SK-N-SH (cell line): ENCODE results near the gene SRSF2. TPM values are rescaled to one million over a fixed set of nuclear protein-coding genes. Genes with fewer than 3 reads are reported as not detected.

Experiments
- CTCF ChIA-PET: fragments of 300-600, 350-600 bp; formaldehyde crosslinking; extraction: SDS; loops from one replicate; lab custom pipeline; 2021; lab: Yijun Ruan, JAX
- POLR2A ChIA-PET: fragments of 350-600 bp; sonication (Branson Sonifier 250); formaldehyde crosslinking; extraction: SDS; loops from one replicate; lab custom pipeline; 2020; ENCODE audit warnings: antibody characterized with exemption, inconsistent platforms; lab: Yijun Ruan, JAX
- DNase-seq: peaks from one replicate; pipeline ENCODE4 v3.0.0; 2012
- H2AFZ ChIP-seq: fragments of 200-600 bp; sonication (generic); 2 replicates; pipeline ENCODE4 v1.8.1; 2016; ENCODE audit warnings: antibody characterized with exemption, mild to moderate bottlenecking, low read depth
- H3F3A ChIP-seq: fragments of 200-600 bp; sonication (generic); replicated peaks from 2 replicates; pipeline ENCODE3; 2016; ENCODE audit warnings: antibody characterized with exemption, mild to moderate bottlenecking; ENCODE audit not compliant: insufficient read depth
- H3K27ac ChIP-seq, 2 experiments: fragments of 200-500 bp in 1 of 2; fragments of 200-600 bp in 1 of 2; sonication (Bioruptor generic) in 1 of 2; sonication (generic), shearing (Covaris generic) in 1 of 2; 2 replicates each; pipeline versions ENCODE4 v1.5.1 to v1.6.1; 2014 to 2016; ENCODE audit warnings: low read depth in 2 of 2, inconsistent platforms in 1 of 2, low read length in 1 of 2, mild to moderate bottlenecking in 1 of 2, mixed read lengths in 1 of 2
- H3K27me3 ChIP-seq: fragments of 200-600 bp; sonication (generic), shearing (Covaris generic); 2 replicates; pipeline ENCODE4 v1.6.1; 2016; ENCODE audit warnings: mixed run types; ENCODE audit not compliant: insufficient read depth
- H3K36me3 ChIP-seq, 2 experiments: fragments of 200-500 bp in 1 of 2; fragments of 200-600 bp in 1 of 2; sonication (Bioruptor generic) in 1 of 2; sonication (generic) in 1 of 2; replicated peaks in 1 of 2; 2 replicates each; pipeline versions ENCODE3 to v1.5.1; 2014 to 2016; ENCODE audit warnings: low read length in 1 of 2, mild to moderate bottlenecking in 1 of 2; ENCODE audit not compliant: insufficient read depth in 2 of 2, control insufficient read depth in 1 of 2
- H3K4me1 ChIP-seq, 2 experiments: fragments of 200-500 bp in 1 of 2; fragments of 200-600 bp in 1 of 2; sonication (Bioruptor generic) in 1 of 2; sonication (generic), shearing (Covaris generic) in 1 of 2; 2 replicates each; pipeline versions ENCODE4 v1.5.1 to v1.6.1; 2014 to 2016; ENCODE audit warnings: low read depth in 1 of 2, low read length in 1 of 2, mixed run types in 1 of 2; ENCODE audit not compliant: insufficient read depth in 2 of 2, control insufficient read depth in 1 of 2
- H3K4me2 ChIP-seq: fragments of 200-600 bp; sonication (generic), shearing (Covaris generic); 2 replicates; pipeline ENCODE4 v1.6.1; 2017; ENCODE audit warnings: mixed run types
- H3K4me3 ChIP-seq, 2 experiments: fragments of 200-500 bp in 1 of 2; fragments of 200-600 bp in 1 of 2; sonication (Bioruptor generic) in 1 of 2; sonication (generic), shearing (Covaris generic) in 1 of 2; 2 replicates each; pipeline versions ENCODE4 v1.5.1 to v1.8.1; 2014 to 2016; ENCODE audit warnings: low read depth in 2 of 2, inconsistent platforms in 1 of 2, low read length in 1 of 2, mild to moderate bottlenecking in 1 of 2, mixed read lengths in 1 of 2, moderate library complexity in 1 of 2
- H3K79me2 ChIP-seq: fragments of 200-600 bp; sonication (generic); 2 replicates; pipeline ENCODE4 v1.8.1; 2017; ENCODE audit warnings: mild to moderate bottlenecking; ENCODE audit not compliant: insufficient read depth
- H3K9ac ChIP-seq: fragments of 200-600 bp; sonication (generic); 2 replicates; pipeline ENCODE4 v1.6.1; 2017; ENCODE audit warnings: mixed run types
- H3K9me2 ChIP-seq: fragments of 200-600 bp; sonication (generic); 2 replicates; pipeline ENCODE4 v1.6.1; 2017; ENCODE audit warnings: mixed run types
- H3K9me3 ChIP-seq: fragments of 200-600 bp; sonication (generic); 2 replicates; pipeline ENCODE4 v1.6.1; 2017; ENCODE audit warnings: mixed run types, mild to moderate bottlenecking, moderate library complexity
- H4K20me1 ChIP-seq: fragments of 200-600 bp; sonication (generic); 2 replicates; pipeline ENCODE4 v1.6.1; 2017; ENCODE audit warnings: mild to moderate bottlenecking, mixed run types; ENCODE audit not compliant: insufficient read depth
- CHD2 ChIP-seq: fragments of 150-350 bp; IDR thresholded peaks from 2 replicates; pipeline ENCODE4 v1.6.1; 2018; ENCODE audit warnings: low read length; ENCODE audit not compliant: partially characterized antibody
- CTCF ChIP-seq: fragments of 200-600 bp; sonication (generic); IDR thresholded peaks from 2 replicates; pipeline ENCODE4 v1.6.1; 2017; ENCODE audit warnings: antibody characterized with exemption, mild to moderate bottlenecking, moderate library complexity
- ELF1 ChIP-seq: IDR thresholded peaks from 2 replicates; pipeline ENCODE4 v1.4.0; 2012
- EP300 ChIP-seq, 2 experiments: IDR thresholded peaks; 2 replicates each; pipeline versions ENCODE4 v1.4.0 to v1.6.1; 2012; ENCODE audit warnings: borderline replicate concordance in 1 of 2, low read depth in 1 of 2, low read length in 1 of 2
- FOSL2 ChIP-seq: IDR thresholded peaks from 2 replicates; pipeline ENCODE4 v1.4.0; 2012; ENCODE audit warnings: low read depth, mild to moderate bottlenecking, moderate library complexity, borderline replicate concordance
- FOXJ3 ChIP-seq: sonication (generic); formaldehyde crosslinking; IDR thresholded peaks from 2 replicates; pipeline ENCODE4 v1.5.1; 2020; ENCODE audit warnings: mild to moderate bottlenecking, missing genetic modification reagents
- FOXM1 ChIP-seq: IDR thresholded peaks from 2 replicates; pipeline ENCODE4 v1.4.0; 2012; ENCODE audit warnings: low read depth, mild to moderate bottlenecking
- GABPA ChIP-seq: IDR thresholded peaks from 2 replicates; pipeline ENCODE4 v1.4.0; 2012; ENCODE audit warnings: low read depth, mild to moderate bottlenecking
- GATA2 ChIP-seq: sonication (generic); formaldehyde crosslinking; IDR thresholded peaks from 2 replicates; pipeline ENCODE4 v1.5.0; 2020; ENCODE audit warnings: mild to moderate bottlenecking, missing genetic modification reagents
- MAX ChIP-seq: IDR thresholded peaks from 2 replicates; pipeline ENCODE4 v1.4.0; 2012; ENCODE audit warnings: low read depth
- MEF2A ChIP-seq: IDR thresholded peaks from 2 replicates; pipeline ENCODE4 v1.4.0; 2012; ENCODE audit warnings: low read depth, borderline replicate concordance
- NFIC ChIP-seq: IDR thresholded peaks from 2 replicates; pipeline ENCODE4 v1.4.0; 2012; ENCODE audit warnings: borderline replicate concordance
- NRF1 ChIP-seq: IDR thresholded peaks from 2 replicates; pipeline ENCODE4 v1.6.1; 2012; ENCODE audit warnings: low read depth, mild to moderate bottlenecking, low read length
- POLR2AphosphoS5 ChIP-seq: IDR thresholded peaks from 2 replicates; pipeline ENCODE4 v1.6.1; 2012; ENCODE audit warnings: low read depth, low read length
- RAD21 ChIP-seq: IDR thresholded peaks from 2 replicates; pipeline ENCODE4 v1.6.1; 2012; ENCODE audit warnings: mild to moderate bottlenecking, low read length
- RCOR1 ChIP-seq: fragments of 150-350 bp; IDR thresholded peaks from 2 replicates; pipeline ENCODE4 v1.6.1; 2017; ENCODE audit warnings: antibody characterized with exemption, low read length
- RXRA ChIP-seq: IDR thresholded peaks from 2 replicates; pipeline ENCODE4 v1.4.0; 2012; ENCODE audit warnings: low read depth, mild to moderate bottlenecking, borderline replicate concordance
- SIN3A ChIP-seq: IDR thresholded peaks from 2 replicates; pipeline ENCODE4 v1.6.1; 2012; ENCODE audit warnings: low read depth, mild to moderate bottlenecking, low read length, moderate library complexity, borderline replicate concordance
- SMC3 ChIP-seq: IDR thresholded peaks from 2 replicates; pipeline ENCODE4 v1.6.1; 2012; ENCODE audit warnings: low read depth, low read length, improper control_type of control experiment
- TAF1 ChIP-seq: IDR thresholded peaks from 2 replicates; pipeline ENCODE4 v1.6.1; 2012; ENCODE audit warnings: low read depth, mild to moderate bottlenecking, low read length, moderate library complexity, borderline replicate concordance
- TEAD4 ChIP-seq: IDR thresholded peaks from 2 replicates; pipeline ENCODE4 v1.4.0; 2012; ENCODE audit warnings: mild to moderate bottlenecking, borderline replicate concordance; ENCODE audit not compliant: insufficient read depth
- USF1 ChIP-seq: IDR thresholded peaks from 2 replicates; pipeline ENCODE4 v1.4.0; 2012; ENCODE audit warnings: low read depth, borderline replicate concordance
- YY1 ChIP-seq: IDR thresholded peaks from 2 replicates; pipeline ENCODE4 v1.4.0; 2012; ENCODE audit warnings: low read depth, mild to moderate bottlenecking
- ZBTB33 ChIP-seq: IDR thresholded peaks from 2 replicates; pipeline ENCODE4 v1.4.0; 2012; ENCODE audit warnings: low read depth, borderline replicate concordance
- WGBS: methylation state at CpG from one replicate; pipeline ENCODE4 v1.1.6; 2017; ENCODE audit warnings: low lambda C conversion rate; 5-methylcytosine and 5-hydroxymethylcytosine counted together
- polyA plus RNA-seq, 3 experiments: library from polyadenylated mRNA; depleted of rRNA; stranded (reverse); fragments of >200 nt; gene quantifications; 2 replicates each; pipeline ENCODE4 v1.2.3, GENCODE V29; 2012
- TF ChIP-seq, protein P1 (sequence below): IDR thresholded peaks from 2 replicates; pipeline ENCODE4; 2012

The SRSF2 gene
- polyA plus RNA-seq, 1 of the 3 experiments (the other 2 are of a cell fraction): 211 TPM

- Histone ChIP-seq H2AFZ (no peak overlapping the region), H4K20me1 (peaks cover 48% of the 10 kb centered on the region), H3K36me3 (peaks cover 46 to 55% of the 10 kb centered on the region in 2 experiments), H3K9me3 (no peaks in the 10 kb centered on the region), H3K9me2 (no peaks in the 10 kb centered on the region), H3K27me3 (no peaks in the 10 kb centered on the region), H3K27ac (peak overlapping the region; percentile 98 to 99), H3K79me2 (peaks cover 90% of the 10 kb centered on the region), H3K9ac (peak overlapping the region; percentile 95), H3F3A (peaks cover 37% of the 10 kb centered on the region), H3K4me3 (peak overlapping the region; percentile 91 to 100), H3K4me2 (peak overlapping the region; percentile 86), H3K4me1 (peaks cover 34 to 44% of the 10 kb centered on the region in 2 experiments)
- peak; percentile 16; the same call in 1 of the 2 replicates for TF ChIP-seq POLR2AphosphoS5
- TF ChIP-seq ZBTB33: no peak; the same call in 1 of the 2 replicates
- TF ChIP-seq ELF1: no peak
- no peak for TF ChIP-seq RCOR1
- TF ChIP-seq USF1: no peak
- TF ChIP-seq FOSL2: no peak; the same call in 1 of the 2 replicates
- peak; percentile 76 for TF ChIP-seq CHD2
- TF ChIP-seq TAF1: peak; percentile 81
- no peak for TF ChIP-seq NFIC
- no peak for TF ChIP-seq RXRA
- TF ChIP-seq YY1: peak; percentile 95
- 0 out of 2 replicates have a peak, but pooled peaks have one; percentile 44 for TF ChIP-seq FOXJ3 (CRISPR knock-in tag)
- no peak for TF ChIP-seq RAD21
- TF ChIP-seq FOXM1: no peak
- TF ChIP-seq MEF2A: no peak
- peak; percentile 34; the same call in 1 of the 2 replicates for TF ChIP-seq GABPA
- peak; percentile 77; the same call in 1 of the 2 replicates for TF ChIP-seq SIN3A
- no peak for TF ChIP-seq SMC3
- TF ChIP-seq CTCF: peak; percentile 30
- no peak for TF ChIP-seq EP300 (IDR thresholded peaks at IDR 0.05; ENCODE audit: borderline replicate concordance in 1 of 2, low read depth in 1 of 2, low read length in 1 of 2)
- TF ChIP-seq, protein P1, sequence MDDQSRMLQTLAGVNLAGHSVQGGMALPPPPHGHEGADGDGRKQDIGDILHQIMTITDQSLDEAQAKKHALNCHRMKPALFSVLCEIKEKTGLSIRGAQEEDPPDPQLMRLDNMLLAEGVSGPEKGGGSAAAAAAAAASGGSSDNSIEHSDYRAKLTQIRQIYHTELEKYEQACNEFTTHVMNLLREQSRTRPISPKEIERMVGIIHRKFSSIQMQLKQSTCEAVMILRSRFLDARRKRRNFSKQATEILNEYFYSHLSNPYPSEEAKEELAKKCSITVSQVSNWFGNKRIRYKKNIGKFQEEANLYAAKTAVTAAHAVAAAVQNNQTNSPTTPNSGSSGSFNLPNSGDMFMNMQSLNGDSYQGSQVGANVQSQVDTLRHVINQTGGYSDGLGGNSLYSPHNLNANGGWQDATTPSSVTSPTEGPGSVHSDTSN: 0 out of 2 replicates have a peak, but pooled peaks have one; percentile 17
- TF ChIP-seq TEAD4: peak; percentile 92
- 0 out of 2 replicates have a peak, but pooled peaks have one; percentile 16 for TF ChIP-seq GATA2 (CRISPR knock-in tag)
- no peak for TF ChIP-seq NRF1
- no peak for TF ChIP-seq MAX
- peak; percentile 86 for DNase-seq
- CTCF ChIA-PET: interaction anchor here (0.8 to 5.8 kb wide), 6 partner anchors 10 to 330 kb away, joined by 3 to 34 read pairs (median 8); partner anchors contain the start of genes JMJD6, METTL23 and MGAT5B
- under 1% methylated on average over 58 of the region's 117 CpGs for WGBS
- POLR2A ChIA-PET: interaction anchor here (0.6 to 4.6 kb wide), 13 partner anchors 9 to 402 kb away, joined by 3 to 47 read pairs (median 4); partner anchors contain the start of genes JMJD6 and METTL23
These were observed 616 bp downstream of the SRSF2 start for GRCh38 chr17:76736349-76737081.
